GM12801 (cell line): Measurements from ENCODE around the gene TSPOAP1.

ENCODE experiments used
- TF ChIP-seq, protein P1 (sequence below): IDR thresholded peaks from one replicate; pipeline ENCODE4 v1.5.1; 2011; ENCODE audit warnings: control low read depth; ENCODE audit not compliant: insufficient read length; ENCODE audit errors: extremely low read depth

TSPOAP1 gene

DNA sequence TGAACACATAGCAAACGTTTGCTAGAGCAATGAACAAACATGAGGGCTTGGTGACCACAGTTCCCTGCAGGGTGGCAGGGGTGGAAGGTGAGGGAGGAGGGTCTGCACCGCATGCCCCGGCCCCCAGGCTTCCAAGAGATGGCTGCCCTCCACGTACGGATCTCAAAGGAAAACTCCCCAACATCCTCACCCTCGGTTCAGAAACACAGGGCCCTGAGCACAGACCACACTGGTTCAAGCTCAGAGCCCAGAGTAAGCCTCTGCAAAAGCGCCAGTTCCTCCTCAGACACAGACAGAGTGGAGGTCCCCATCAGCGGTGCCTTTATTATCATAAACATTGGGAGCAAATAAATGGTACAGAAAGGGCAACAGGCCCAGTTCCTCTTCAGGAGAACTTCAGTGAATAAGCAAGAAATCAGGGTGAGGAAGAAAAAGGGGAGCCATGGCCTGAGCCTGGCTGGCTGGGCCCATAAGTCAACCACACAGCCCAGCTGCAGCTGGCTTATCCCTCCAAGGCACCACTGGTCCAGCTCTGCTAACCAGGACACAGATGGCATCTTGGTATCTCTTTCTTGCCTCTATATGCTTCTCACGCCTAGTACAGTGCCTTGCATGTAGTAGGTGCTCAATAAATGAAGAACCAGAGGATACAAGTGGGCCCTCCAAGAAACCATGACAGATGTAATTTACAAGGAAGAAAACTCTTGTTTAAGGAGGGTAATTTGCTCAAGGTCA lies 58.9 kb downstream of the TSPOAP1 start:
- TF ChIP-seq, protein P1, sequence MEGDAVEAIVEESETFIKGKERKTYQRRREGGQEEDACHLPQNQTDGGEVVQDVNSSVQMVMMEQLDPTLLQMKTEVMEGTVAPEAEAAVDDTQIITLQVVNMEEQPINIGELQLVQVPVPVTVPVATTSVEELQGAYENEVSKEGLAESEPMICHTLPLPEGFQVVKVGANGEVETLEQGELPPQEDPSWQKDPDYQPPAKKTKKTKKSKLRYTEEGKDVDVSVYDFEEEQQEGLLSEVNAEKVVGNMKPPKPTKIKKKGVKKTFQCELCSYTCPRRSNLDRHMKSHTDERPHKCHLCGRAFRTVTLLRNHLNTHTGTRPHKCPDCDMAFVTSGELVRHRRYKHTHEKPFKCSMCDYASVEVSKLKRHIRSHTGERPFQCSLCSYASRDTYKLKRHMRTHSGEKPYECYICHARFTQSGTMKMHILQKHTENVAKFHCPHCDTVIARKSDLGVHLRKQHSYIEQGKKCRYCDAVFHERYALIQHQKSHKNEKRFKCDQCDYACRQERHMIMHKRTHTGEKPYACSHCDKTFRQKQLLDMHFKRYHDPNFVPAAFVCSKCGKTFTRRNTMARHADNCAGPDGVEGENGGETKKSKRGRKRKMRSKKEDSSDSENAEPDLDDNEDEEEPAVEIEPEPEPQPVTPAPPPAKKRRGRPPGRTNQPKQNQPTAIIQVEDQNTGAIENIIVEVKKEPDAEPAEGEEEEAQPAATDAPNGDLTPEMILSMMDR, result no peak

DNA sequence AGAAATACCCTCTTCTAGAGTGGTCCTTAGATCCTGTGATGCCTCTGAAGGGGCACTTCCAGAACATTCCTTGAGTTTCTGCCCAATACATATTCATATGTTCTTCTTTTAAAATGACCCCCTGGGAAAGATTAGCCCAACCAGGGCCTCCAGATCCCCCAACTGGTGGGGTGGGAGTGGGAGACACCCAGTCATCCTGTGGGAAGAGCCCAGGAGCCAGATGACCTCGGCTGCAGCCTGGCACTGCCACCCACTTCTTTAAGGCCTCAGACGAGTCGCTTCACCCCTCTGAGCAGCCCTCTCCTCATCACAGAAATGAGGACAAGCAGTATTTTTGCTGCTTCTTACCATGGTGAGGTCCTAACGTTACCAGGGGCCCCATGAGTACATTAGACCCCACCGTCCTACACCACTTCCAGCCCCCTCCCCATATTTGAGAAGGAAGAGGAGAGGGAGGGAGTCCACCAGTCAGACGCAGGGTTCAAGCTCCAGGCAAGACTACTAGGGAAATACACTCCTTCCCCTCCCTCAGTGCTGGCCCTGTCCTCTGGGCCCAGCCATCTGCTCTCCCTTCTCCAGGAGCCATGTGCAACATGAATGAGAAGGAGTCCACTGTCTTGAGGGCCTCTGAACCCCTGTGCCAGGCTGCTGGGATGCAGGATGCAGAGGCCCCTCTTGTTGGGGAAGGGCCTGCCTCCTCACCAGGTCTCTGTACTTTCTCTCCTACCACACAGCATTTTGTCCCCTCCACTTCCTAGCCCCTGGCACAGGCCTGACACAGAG lies 59.6 kb downstream of the TSPOAP1 start:
- TF ChIP-seq, protein P1, result no peak

DNA sequence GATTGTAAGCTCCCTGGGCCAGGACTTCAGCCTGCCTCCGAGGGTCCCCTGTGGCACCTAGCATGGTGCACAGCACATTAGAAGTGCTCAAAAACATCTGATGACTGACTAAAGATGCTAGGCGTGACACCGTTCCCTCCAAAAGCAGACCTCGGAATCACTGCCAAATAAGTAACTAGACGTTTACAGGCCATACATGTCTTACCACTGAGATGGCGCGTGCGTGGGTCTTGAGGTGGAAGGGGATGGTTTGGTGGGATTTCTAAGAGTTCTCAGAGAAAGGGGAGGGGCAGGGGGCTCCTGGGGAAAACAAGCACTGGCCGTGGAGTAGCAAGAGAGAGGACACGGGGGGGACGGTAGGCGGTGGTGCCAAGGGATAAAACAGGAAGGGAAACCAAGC lies 60.3 kb downstream of the TSPOAP1 start:
- TF ChIP-seq, protein P1, result no peak

DNA sequence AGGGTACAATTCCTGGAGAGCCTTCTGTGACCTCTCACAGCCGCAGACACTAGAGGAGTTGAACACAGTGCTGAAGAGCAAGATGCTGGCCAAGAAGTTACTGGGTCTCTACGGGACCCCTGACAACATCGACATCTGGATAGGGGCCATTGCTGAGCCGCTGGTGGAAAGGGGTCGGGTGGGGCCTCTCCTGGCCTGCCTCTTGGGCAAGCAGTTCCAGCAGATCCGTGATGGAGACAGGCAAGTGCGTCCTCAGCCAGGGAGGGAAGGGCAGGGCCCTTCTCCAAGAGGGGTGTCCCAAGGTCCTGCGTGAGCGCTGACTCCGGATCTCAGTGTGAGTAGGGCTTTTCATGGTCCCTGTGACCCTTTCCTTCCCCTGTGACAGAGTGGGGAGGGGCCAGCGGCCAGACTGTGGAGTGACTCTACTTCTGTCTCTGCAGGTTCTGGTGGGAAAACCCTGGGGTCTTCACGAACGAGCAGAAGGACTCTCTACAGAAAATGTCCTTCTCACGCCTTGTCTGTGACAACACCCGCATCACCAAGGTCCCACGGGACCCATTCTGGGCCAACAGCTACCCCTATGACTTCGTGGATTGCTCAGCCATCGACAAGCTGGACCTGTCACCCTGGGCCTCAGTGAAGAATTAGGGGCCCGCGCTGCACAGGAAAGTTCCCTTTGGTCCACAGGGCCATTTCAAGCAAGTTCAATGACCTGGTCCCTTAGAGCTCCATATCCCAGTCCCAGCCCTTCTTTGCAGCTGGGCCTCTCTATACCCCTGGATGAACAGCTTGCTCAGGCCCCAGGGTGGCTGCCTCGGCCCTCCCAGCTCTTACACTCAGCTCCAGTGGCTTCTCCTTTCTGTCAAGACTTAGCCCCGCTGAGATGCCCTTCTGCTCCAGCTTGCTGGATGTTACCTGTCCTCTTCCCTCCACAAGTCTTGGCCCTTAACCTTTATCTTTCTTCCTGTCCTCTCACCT lies 61.0 kb downstream of the TSPOAP1 start:
- TF ChIP-seq, protein P1, result no peak

DNA sequence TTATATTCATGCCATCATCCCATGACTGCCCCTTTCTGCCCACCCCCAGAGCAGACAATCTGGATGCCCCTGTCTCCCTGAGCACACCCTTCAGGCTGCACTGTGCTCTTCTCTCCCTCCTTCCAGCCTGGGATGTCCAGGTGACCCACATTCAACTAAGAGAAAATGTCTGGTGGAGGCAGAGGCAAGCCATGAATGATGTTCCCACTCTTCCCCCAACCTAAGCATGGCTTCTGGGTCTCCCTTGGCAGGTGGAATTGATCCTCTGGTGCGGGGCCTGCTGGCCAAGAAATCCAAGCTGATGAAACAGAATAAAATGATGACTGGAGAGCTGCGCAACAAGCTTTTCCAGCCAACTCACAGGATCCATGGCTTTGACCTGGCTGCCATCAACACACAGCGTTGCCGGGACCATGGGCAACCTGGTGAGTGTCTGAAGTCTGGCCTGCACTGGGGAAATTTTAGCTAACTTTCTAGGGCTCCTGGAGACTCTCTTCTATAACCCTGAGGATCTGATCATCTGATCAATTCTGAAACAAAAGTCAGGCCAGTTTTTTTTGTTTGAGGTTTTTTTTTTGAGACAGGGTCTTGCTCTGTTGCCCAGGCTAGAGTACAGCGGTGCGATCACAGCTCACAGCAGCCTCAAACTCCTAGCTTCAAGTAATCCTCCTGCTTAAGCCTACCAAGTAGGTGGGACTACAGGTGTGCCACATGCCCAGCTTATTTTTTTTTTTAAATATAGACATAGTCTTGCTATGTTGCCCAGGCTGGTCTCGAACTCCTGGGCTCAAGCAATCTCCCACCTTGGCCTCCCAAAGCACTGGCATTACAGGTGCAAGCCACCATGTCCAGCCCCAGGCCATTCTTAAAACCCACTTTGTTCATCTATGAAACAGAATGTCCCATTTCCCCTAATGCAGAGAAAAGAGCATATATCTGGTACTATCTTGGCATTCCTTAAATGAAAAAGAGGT lies 62.4 kb downstream of the TSPOAP1 start:
- TF ChIP-seq, protein P1, result no peak

DNA sequence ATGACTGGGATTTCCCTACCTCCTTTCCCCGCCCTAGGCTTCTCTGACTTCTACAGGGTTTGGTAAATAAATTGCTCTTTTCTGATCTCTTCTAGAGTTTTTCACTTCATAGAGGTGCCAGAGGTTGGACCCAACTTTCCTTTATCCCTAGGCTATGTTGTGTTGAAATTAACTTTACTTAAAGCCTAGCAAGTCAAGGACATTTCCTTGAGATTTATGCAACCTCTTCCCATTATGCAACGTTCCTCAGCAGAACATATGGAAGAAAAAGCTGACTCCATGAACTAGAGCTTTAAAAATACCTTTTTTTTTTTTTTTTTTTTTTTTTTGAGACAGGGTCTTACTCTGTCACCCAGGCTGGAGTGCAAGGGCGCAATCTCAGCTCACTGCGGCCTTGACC lies 63.3 kb downstream of the TSPOAP1 start:
- TF ChIP-seq, protein P1, result no peak
